ENCODE measurements around the gene TBC1D16. TPM values are rescaled to one million over a fixed set of nuclear protein-coding genes. Genes with fewer than 3 reads are reported as not detected.

The TBC1D16 gene
- total RNA-seq, 1 experiment from 2014 or later, result 85.8 TPM

DNA sequence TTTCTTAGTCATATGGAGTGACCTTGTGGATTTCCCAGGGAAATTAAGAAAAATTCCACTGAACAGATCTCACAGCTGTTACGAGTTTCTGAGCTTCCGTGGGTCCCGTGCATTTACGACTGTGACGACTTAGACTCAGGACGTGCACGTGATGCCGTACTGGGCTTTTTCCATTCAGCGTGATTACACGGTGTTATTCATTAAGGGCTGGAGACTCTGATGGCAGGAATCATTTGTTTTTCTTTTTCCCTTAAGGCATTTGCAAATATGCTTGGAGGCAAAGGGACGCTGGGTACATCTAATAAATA is 57.2 kb downstream of the TBC1D16 start:
- H2AFZ ChIP-seq (ENCODE audit: low read length), result no peak overlapping the region
- Mint-ChIP-seq H3K27ac (no peak overlapping the region; a peak in 1 of 7 replicates), H3K27me3 (ENCODE audit: low read depth) (no peaks in the 10 kb centered on the region; the same call in 1 of the 2 replicates), H3K4me1 (peaks cover 25 to 50% of the 10 kb centered on the region in 2 experiments), H3K36me3 (ENCODE audit: insufficient read depth in 1 of 3, low read depth in 3 of 3) (peaks cover 1 to 4% (median 3%) of the 10 kb centered on the region in 3 experiments; a peak in 3 of 7 replicates), H3K4me3 (no peak overlapping the region), H3K9me3 (no peaks in the 10 kb centered on the region)
- no peak overlapping the region for H2BK12ac ChIP-seq (ENCODE audit: insufficient read length, low read depth, low read length)
- H3K9me3 ChIP-seq (ENCODE audit: control insufficient read depth, low read depth, low read length), result no peaks in the 10 kb centered on the region
- no peak for DNase-seq
- H3K56ac ChIP-seq (ENCODE audit: insufficient read length, low read depth, low read length), result no peak overlapping the region
- no peak overlapping the region for H3T11ph ChIP-seq (ENCODE audit: low read length)
- WGBS (ENCODE audit: extremely low coverage, insufficient read length, low lambda C conversion rate), result no CpG with 5 or more reads among the region's 11 CpGs
- H3K27ac ChIP-seq (ENCODE audit: insufficient read length, low read depth, low read length), result no peak overlapping the region
- no peak overlapping the region for H3K18ac ChIP-seq (ENCODE audit: insufficient read length, low read depth, low read length)
- no peak overlapping the region for H2BK20ac ChIP-seq (ENCODE audit: low read depth, low read length, poor library complexity, severe bottlenecking)
- H2BK120ac ChIP-seq (ENCODE audit: low read depth, low read length, poor library complexity, severe bottlenecking), result no peak overlapping the region
- H2AK5ac ChIP-seq (ENCODE audit: insufficient read length, low read length), result no peak overlapping the region
- H3K79me2 ChIP-seq (ENCODE audit: insufficient read depth, low read length), result 0 out of 2 replicates have a peak, but pooled peaks cover 2% of the 10 kb centered on the region
- no peak overlapping the region for H2BK5ac ChIP-seq (ENCODE audit: insufficient read length, low read length)
- H3K9ac ChIP-seq (ENCODE audit: extremely low read depth, insufficient read length, low read length), result no peak overlapping the region
- no peaks in the 10 kb centered on the region for H3K79me1 ChIP-seq (ENCODE audit: insufficient read depth, low read depth, low read length, poor library complexity, severe bottlenecking)
- TF ChIP-seq, protein P1, sequence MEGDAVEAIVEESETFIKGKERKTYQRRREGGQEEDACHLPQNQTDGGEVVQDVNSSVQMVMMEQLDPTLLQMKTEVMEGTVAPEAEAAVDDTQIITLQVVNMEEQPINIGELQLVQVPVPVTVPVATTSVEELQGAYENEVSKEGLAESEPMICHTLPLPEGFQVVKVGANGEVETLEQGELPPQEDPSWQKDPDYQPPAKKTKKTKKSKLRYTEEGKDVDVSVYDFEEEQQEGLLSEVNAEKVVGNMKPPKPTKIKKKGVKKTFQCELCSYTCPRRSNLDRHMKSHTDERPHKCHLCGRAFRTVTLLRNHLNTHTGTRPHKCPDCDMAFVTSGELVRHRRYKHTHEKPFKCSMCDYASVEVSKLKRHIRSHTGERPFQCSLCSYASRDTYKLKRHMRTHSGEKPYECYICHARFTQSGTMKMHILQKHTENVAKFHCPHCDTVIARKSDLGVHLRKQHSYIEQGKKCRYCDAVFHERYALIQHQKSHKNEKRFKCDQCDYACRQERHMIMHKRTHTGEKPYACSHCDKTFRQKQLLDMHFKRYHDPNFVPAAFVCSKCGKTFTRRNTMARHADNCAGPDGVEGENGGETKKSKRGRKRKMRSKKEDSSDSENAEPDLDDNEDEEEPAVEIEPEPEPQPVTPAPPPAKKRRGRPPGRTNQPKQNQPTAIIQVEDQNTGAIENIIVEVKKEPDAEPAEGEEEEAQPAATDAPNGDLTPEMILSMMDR (conservative IDR thresholded peaks at IDR 0.05), result no peak
- H3K4me1 ChIP-seq (ENCODE audit: insufficient read depth, low read length), result no peaks in the 10 kb centered on the region
- no peak overlapping the region for H4K5ac ChIP-seq (ENCODE audit: insufficient read length, low read depth, low read length)
- H4K91ac ChIP-seq (ENCODE audit: insufficient read length, low read depth, low read length), result no peak overlapping the region
- H3K4me2 ChIP-seq (ENCODE audit: insufficient read depth, insufficient read length, low read length), result no peak overlapping the region
- no peaks in the 10 kb centered on the region for H3K27me3 ChIP-seq (ENCODE audit: insufficient read depth, low read length)
- H3K23me2 ChIP-seq (ENCODE audit: insufficient read length, low read depth, low read length, poor library complexity, severe bottlenecking), result no peaks in the 10 kb centered on the region
- no peak overlapping the region for H3K23ac ChIP-seq (ENCODE audit: insufficient read length, low read depth, low read length)
- no peak overlapping the region for H3K4ac ChIP-seq (ENCODE audit: low read depth, low read length)
- no peak overlapping the region for H3K14ac ChIP-seq (ENCODE audit: insufficient read depth, low read length)
- no peak overlapping the region for H2BK15ac ChIP-seq (ENCODE audit: low read depth, low read length)
- no peak overlapping the region for H4K8ac ChIP-seq (replicated peaks; ENCODE audit: insufficient read length, low read depth, low read length)
- no peaks in the 10 kb centered on the region for H4K20me1 ChIP-seq (ENCODE audit: control insufficient read depth, insufficient read depth, insufficient read length)
